GM21447 (cell line): ENCODE results near the gene DCLK3.
A peak's percentile ranks its signal among the peaks of the same experiment; 100 is the strongest.

Experiments used
- ATAC-seq: cut with Tn5 transposase; IDR thresholded peaks from one replicate; pipeline ENCODE4 v1.9.1; 2021; ENCODE audit not compliant: unreplicated experiment

Gene DCLK3

DNA sequence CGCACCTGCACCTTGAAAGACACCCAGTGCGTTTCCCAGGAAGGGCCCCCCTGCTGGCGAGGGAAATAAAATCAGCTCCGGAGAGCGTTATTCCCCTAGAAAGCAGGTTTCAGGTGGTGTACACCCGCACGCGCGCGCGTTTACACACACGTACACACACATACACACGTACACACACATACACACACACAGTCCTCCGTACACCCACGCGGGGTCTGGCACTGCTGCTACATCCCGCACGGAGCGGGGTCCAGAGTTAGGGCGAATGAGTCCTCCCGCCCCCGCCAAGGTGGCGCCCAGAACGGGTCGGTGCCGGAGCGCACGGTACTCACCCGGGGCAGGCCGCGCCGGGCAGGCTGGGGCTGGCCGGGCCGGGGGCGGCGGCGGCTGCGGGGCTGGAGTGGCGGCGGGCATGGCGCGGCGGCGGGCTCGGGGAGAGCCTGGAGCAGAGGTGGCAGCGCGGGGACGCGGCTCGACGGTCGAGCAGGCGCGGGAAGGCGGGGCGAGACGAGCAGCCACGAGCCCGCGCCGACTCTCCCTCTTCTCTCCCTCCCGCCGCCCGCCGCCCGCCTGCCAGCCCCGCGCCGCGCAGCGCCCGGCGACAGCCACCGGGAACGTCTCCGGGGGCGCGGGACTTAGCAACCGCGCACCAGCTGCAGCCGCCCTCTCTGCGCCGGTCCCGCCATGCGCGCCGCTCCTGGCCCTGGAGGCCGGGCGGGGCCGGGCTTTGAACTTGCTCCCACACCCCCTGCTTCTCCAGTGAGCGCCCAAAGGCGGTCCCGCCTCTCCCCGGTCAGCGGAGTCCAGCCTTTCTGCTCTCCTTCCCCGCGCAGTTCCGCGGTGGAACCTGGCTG lies at the start of gene DCLK3:
DCLK3 (minus strand) TSS at position 704 of the 854 bp plus-strand sequence; CDS start at position 414, 290 bp downstream.
- no peak for ATAC-seq

GRCh38 chr3:36813305-36813704 lies 49.0 kb upstream of the DCLK3 start:
- ATAC-seq = no peak

- no peak for ATAC-seq
Observed at GRCh38 chr3:36812240-36812639, 47.9 kb upstream of the DCLK3 start.

GRCh38 chr3:36811768-36812167 lies 47.4 kb upstream of the DCLK3 start:
- no peak for ATAC-seq

GRCh38 chr3:36804295-36805055 lies 40.1 kb upstream of the DCLK3 start:
- ATAC-seq = no peak

- ATAC-seq = no peak
Observed at GRCh38 chr3:36803091-36803791, 38.9 kb upstream of the DCLK3 start.

GRCh38 chr3:36800533-36801116 lies 36.3 kb upstream of the DCLK3 start:
- ATAC-seq = no peak

DNA sequence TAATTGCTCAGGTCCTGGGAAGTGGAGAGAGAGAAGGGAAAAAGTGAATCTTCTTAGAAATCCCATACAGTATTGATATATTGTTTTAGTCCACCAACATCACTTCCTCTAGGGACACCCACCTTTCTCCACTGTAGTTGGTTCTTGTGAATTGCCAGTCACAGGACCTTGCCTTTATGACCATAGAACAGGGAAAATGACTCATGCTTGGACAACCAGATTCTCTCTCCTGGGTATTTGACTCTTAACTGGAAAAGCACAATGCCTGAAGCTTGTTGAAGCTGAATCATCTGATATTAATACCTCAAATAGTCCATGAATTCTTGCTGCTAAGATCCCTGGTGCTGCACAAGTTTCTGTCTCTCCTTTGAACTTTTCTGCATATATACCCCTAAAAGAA lies 32.5 kb upstream of the DCLK3 start:
- no peak for ATAC-seq

DNA sequence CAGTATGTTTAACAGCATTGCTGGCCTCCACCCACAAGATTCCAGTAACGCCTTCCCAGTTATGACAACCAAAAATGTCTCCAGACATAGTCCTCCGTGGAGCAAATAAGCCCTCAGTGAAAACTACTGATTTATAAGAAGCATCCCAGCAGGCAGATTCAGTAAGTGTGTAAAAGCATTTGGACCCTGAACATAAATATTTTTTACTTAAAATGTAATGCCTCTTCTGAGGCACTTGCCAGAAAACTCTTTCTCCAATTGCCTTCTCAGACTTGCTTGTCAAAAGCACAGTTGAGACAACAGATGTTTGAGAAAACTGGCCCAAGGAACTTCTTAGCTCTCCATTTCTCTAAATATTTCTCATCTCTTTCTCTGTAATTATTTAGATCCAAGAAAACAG lies 31.8 kb upstream of the DCLK3 start:
- ATAC-seq = no peak

DNA sequence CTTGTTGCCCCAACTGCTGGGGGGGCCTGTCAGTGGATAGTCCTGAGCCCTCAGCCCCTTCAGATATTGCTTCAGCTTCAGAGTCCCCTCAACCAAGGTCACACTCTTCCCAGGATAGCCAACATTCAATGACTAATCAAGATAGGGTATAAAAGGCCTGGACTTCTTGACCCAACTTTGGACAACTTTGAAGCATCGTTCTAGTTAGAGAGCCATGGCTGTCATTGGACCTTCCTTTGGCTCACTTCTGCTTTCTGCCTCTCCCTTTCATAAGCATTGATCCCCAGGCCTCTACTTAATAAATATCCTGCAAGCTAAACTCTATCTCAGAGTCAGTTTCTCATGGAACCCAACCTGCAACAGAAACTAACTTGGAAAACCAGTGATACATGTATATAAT lies 31.3 kb upstream of the DCLK3 start:
- no peak for ATAC-seq

GRCh38 chr3:36792342-36792741 lies 28.0 kb upstream of the DCLK3 start:
- ATAC-seq = peak; percentile 63

- no peak for ATAC-seq
Observed at GRCh38 chr3:36790765-36791164, 26.4 kb upstream of the DCLK3 start.

DNA sequence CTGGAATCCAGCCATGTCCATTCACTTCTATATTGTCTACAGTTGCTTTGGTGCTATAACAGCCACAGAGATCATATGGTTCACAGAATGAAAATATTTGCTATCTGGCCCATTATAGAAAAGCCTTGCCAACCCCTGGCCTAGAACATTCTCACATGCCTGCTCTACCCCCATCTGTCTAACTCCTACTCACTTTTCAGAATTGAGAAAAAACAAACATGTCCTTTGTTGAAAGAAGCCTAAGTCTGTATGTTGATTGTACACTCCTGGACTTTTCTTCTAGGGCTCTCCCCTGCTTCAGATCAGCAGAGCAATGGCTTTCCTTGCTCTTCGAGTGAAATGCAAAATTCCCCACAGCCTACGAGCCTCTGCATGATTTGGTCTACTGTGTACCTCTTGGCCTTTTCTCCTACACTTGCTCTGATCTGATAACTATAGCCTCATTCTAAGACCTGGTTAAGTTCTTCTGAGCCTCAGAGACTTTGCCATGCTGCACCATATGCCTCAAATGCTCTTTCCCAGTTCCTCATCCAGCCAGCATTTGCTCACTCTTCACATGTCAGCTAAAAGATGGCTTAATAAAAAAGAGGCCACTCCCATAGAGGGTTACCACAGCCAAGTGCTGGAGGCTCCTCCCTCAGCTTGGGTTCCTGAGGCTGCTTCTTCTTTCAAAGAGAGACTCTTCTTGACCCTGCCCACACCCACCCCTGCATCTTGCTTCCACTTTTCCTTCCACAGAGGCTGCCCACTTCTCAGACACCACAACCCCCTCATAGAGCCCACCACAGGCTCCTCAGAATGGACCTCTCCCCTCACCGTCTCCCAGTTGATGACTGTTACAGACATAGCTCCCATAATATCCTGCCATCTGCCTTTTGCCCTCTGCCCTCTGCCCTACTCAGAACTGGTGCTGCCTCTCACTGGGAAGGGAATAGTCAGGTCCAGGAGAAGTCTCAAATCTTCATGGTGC lies 22.9 kb upstream of the DCLK3 start:
- ATAC-seq = no peak

GRCh38 chr3:36784138-36784635 lies 19.8 kb upstream of the DCLK3 start:
- no peak for ATAC-seq

GRCh38 chr3:36777424-36778218 lies 13.3 kb upstream of the DCLK3 start:
- peak; percentile 64 for ATAC-seq

- ATAC-seq = no peak
Observed at GRCh38 chr3:36776436-36776835, 12.1 kb upstream of the DCLK3 start.

DNA sequence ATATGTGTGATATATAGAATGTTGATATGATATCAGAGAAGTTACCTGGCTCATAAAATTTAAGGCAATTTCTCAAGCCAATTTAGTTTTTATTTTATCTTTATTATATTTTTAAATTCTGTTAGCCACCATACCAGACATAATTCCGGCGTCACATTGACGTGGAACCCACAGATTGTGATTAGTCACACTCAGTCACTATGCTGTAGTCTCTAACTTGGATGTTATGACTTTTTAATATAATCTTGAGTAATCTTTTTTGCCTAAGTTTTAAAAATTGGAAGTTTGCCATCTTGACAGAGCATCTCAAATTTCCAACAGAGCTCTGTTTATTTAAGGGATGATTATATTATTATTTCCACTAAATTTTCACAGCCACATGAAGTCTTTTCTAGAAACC lies 9.7 kb upstream of the DCLK3 start:
- no peak for ATAC-seq

GRCh38 chr3:36771931-36772330 lies 7.6 kb upstream of the DCLK3 start:
- ATAC-seq = no peak

DNA sequence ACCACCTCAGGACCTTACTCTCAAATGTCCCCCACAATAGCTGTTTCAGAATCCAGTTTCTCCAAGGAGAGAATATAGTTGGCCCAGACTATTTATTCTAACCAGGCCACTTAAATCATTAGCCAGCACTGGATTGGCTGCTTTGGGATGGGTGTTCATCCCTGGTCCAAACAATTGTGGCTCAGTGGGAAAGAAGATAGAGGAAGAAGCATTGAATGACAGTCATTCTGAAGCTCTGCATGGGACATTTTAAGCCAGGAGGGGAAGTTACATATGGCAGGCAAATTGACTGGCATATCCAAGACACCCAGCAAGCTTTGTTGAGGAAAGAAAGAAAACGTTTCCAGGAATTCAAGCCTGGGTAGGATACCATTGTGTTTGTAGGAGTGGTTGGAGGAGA lies 5.6 kb upstream of the DCLK3 start:
- ATAC-seq = no peak
